Neural cell (in vitro differentiated cells): ENCODE data around the gene HBM. TPM values are rescaled to one million over a fixed set of nuclear protein-coding genes. Genes with fewer than 3 reads are reported as not detected.
"Not testable (repeated sequence)": the region's sequence is repeated elsewhere in the genome, so short reads cannot be mapped to it uniquely, and the experiment has no call there.

ENCODE experiments used
- H2AFZ ChIP-seq: fragments of 200-600, 300-800 bp; sonication (generic), shearing (Covaris generic); 2 replicates; pipeline ENCODE4 v1.6.0; 2014; ENCODE audit warnings: low read depth, mild to moderate bottlenecking, antibody characterized with exemption, low read length, moderate library complexity
- H3F3A ChIP-seq: fragments of 200-600 bp; shearing (Covaris generic); 2 replicates; pipeline ENCODE4 v1.6.1; 2016; ENCODE audit warnings: mild to moderate bottlenecking, moderate library complexity, mixed read lengths, antibody characterized with exemption, low read length; ENCODE audit not compliant: insufficient read depth, poor library complexity, severe bottlenecking
- H3K27ac ChIP-seq: fragments of 200-600, 300-800 bp; sonication (generic), shearing (Covaris generic); 2 replicates; pipeline ENCODE4 v1.5.1; 2014; ENCODE audit warnings: mild to moderate bottlenecking, low read length, moderate library complexity
- H3K27me3 ChIP-seq: fragments of 300-800, 200-600 bp; sonication (generic), shearing (Covaris generic); 2 replicates; pipeline ENCODE4 v1.6.0; 2014; ENCODE audit warnings: mild to moderate bottlenecking, low read depth, low read length, moderate library complexity; ENCODE audit not compliant: insufficient read depth
- H3K36me3 ChIP-seq: fragments of 300-800, 200-600 bp; sonication (generic), shearing (Covaris generic); 2 replicates; pipeline ENCODE4 v1.5.1; 2014; ENCODE audit warnings: mild to moderate bottlenecking, antibody characterized with exemption, low read length, moderate library complexity; ENCODE audit not compliant: insufficient read depth
- H3K4me2 ChIP-seq: fragments of 300-800, 200-600 bp; sonication (generic), shearing (Covaris generic); 2 replicates; pipeline ENCODE4 v1.6.0; 2014; ENCODE audit warnings: mild to moderate bottlenecking, low read length
- H3K4me3 ChIP-seq: fragments of 300-800, 200-600 bp; sonication (generic), shearing (Covaris generic); 2 replicates; pipeline ENCODE4 v1.5.1; 2014; ENCODE audit warnings: mild to moderate bottlenecking, low read length, moderate library complexity
- H3K79me2 ChIP-seq: fragments of 200-600 bp; shearing (Covaris generic); replicated peaks from 2 replicates; pipeline ENCODE4 v1.6.0; 2014; ENCODE audit warnings: mild to moderate bottlenecking, low read length, moderate library complexity; ENCODE audit not compliant: insufficient read depth
- H3K9ac ChIP-seq: fragments of 300-800, 200-600 bp; sonication (generic), shearing (Covaris generic); 2 replicates; pipeline ENCODE4 v1.6.1; 2016; ENCODE audit warnings: mild to moderate bottlenecking, low read length, mixed read lengths
- H3K9me2 ChIP-seq: fragments of 200-600 bp; shearing (Covaris generic); 2 replicates; pipeline ENCODE4 v1.6.1; 2016; ENCODE audit warnings: mild to moderate bottlenecking, low read length, mixed read lengths; ENCODE audit not compliant: insufficient read depth
- H3K9me3 ChIP-seq: fragments of 200-600, 300-800 bp; sonication (generic), shearing (Covaris generic); 2 replicates; pipeline ENCODE4 v1.6.1; 2016; ENCODE audit warnings: mild to moderate bottlenecking, mixed run types, low read length, moderate library complexity, mixed read lengths
- H4K20me1 ChIP-seq: fragments of 200-600 bp; shearing (Covaris generic); 2 replicates; pipeline ENCODE4 v1.6.1; 2016; ENCODE audit warnings: mild to moderate bottlenecking, mixed run types; ENCODE audit not compliant: insufficient read depth
- MXI1 ChIP-seq: fragments of 450-650 bp; conservative IDR thresholded peaks from 2 replicates; pipeline ENCODE4 v1.6.1; 2014; ENCODE audit warnings: antibody characterized with exemption, mild to moderate bottlenecking; ENCODE audit not compliant: poor library complexity, severe bottlenecking
- SMC3 ChIP-seq: fragments of 450-650 bp; conservative IDR thresholded peaks from 2 replicates; pipeline ENCODE4 v1.6.1; 2014; ENCODE audit warnings: antibody characterized with exemption, mild to moderate bottlenecking, moderate library complexity; ENCODE audit not compliant: poor library complexity
- TAF1 ChIP-seq: IDR thresholded peaks from 2 replicates; pipeline ENCODE4 v1.6.1; 2012; ENCODE audit warnings: low read depth
- polyA plus RNA-seq: library from polyadenylated mRNA; depleted of rRNA; stranded (reverse); fragments of >200 nt; gene quantifications from 2 replicates; pipeline ENCODE4 v1.2.3, GENCODE V29; 2014
- TF ChIP-seq, protein P1 (sequence below): fragments of 450-650 bp; IDR thresholded peaks from 2 replicates; pipeline ENCODE4 v1.5.1; 2014; ENCODE audit warnings: antibody characterized with exemption, mild to moderate bottlenecking, moderate library complexity; ENCODE audit not compliant: poor library complexity, severe bottlenecking
- TF ChIP-seq, protein P2 (sequence below): IDR thresholded peaks from 2 replicates; pipeline ENCODE4 v1.6.1; 2012; ENCODE audit warnings: borderline replicate concordance

The HBM gene
- polyA plus RNA-seq, 1 donor from 2014 or later, result not detected

DNA sequence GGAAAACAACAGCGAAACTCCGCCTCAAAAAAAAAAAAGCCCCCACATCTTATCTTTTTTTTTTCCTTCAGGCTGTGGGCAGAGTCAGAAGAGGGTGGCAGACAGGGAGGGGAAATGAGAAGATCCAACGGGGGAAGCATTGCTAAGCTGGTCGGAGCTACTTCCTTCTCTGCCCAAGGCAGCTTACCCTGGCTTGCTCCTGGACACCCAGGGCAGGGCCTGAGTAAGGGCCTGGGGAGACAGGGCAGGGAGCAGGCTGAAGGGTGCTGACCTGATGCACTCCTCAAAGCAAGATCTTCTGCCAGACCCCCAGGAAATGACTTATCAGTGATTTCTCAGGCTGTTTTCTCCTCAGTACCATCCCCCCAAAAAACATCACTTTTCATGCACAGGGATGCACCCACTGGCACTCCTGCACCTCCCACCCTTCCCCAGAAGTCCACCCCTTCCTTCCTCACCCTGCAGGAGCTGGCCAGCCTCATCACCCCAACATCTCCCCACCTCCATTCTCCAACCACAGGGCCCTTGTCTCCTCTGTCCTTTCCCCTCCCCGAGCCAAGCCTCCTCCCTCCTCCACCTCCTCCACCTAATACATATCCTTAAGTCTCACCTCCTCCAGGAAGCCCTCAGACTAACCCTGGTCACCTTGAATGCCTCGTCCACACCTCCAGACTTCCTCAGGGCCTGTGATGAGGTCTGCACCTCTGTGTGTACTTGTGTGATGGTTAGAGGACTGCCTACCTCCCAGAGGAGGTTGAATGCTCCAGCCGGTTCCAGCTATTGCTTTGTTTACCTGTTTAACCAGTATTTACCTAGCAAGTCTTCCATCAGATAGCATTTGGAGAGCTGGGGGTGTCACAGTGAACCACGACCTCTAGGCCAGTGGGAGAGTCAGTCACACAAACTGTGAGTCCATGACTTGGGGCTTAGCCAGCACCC is 9.5 kb downstream of the HBM start:
- H3K4me2 ChIP-seq, result no peak overlapping the region
- no peaks in the 10 kb centered on the region for H4K20me1 ChIP-seq
- no peaks in the 10 kb centered on the region for H3K79me2 ChIP-seq
- H3K36me3 ChIP-seq, result no peaks in the 10 kb centered on the region
- H3F3A ChIP-seq, result no peaks in the 10 kb centered on the region
- TF ChIP-seq, protein P1, sequence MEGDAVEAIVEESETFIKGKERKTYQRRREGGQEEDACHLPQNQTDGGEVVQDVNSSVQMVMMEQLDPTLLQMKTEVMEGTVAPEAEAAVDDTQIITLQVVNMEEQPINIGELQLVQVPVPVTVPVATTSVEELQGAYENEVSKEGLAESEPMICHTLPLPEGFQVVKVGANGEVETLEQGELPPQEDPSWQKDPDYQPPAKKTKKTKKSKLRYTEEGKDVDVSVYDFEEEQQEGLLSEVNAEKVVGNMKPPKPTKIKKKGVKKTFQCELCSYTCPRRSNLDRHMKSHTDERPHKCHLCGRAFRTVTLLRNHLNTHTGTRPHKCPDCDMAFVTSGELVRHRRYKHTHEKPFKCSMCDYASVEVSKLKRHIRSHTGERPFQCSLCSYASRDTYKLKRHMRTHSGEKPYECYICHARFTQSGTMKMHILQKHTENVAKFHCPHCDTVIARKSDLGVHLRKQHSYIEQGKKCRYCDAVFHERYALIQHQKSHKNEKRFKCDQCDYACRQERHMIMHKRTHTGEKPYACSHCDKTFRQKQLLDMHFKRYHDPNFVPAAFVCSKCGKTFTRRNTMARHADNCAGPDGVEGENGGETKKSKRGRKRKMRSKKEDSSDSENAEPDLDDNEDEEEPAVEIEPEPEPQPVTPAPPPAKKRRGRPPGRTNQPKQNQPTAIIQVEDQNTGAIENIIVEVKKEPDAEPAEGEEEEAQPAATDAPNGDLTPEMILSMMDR, result no peak
- TF ChIP-seq MXI1 (no peak), SMC3 (no peak), TAF1 (no peak)
- TF ChIP-seq, protein P2, sequence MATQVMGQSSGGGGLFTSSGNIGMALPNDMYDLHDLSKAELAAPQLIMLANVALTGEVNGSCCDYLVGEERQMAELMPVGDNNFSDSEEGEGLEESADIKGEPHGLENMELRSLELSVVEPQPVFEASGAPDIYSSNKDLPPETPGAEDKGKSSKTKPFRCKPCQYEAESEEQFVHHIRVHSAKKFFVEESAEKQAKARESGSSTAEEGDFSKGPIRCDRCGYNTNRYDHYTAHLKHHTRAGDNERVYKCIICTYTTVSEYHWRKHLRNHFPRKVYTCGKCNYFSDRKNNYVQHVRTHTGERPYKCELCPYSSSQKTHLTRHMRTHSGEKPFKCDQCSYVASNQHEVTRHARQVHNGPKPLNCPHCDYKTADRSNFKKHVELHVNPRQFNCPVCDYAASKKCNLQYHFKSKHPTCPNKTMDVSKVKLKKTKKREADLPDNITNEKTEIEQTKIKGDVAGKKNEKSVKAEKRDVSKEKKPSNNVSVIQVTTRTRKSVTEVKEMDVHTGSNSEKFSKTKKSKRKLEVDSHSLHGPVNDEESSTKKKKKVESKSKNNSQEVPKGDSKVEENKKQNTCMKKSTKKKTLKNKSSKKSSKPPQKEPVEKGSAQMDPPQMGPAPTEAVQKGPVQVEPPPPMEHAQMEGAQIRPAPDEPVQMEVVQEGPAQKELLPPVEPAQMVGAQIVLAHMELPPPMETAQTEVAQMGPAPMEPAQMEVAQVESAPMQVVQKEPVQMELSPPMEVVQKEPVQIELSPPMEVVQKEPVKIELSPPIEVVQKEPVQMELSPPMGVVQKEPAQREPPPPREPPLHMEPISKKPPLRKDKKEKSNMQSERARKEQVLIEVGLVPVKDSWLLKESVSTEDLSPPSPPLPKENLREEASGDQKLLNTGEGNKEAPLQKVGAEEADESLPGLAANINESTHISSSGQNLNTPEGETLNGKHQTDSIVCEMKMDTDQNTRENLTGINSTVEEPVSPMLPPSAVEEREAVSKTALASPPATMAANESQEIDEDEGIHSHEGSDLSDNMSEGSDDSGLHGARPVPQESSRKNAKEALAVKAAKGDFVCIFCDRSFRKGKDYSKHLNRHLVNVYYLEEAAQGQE, result no peak
- H3K9ac ChIP-seq, result no peak overlapping the region
- no peaks in the 10 kb centered on the region for H3K9me3 ChIP-seq
- no peaks in the 10 kb centered on the region for H3K9me2 ChIP-seq
- no peak overlapping the region for H3K4me3 ChIP-seq
- peaks cover 67% of the 10 kb centered on the region for H3K27me3 ChIP-seq
- no peak overlapping the region for H3K27ac ChIP-seq
- H2AFZ ChIP-seq, result no peak overlapping the region

DNA sequence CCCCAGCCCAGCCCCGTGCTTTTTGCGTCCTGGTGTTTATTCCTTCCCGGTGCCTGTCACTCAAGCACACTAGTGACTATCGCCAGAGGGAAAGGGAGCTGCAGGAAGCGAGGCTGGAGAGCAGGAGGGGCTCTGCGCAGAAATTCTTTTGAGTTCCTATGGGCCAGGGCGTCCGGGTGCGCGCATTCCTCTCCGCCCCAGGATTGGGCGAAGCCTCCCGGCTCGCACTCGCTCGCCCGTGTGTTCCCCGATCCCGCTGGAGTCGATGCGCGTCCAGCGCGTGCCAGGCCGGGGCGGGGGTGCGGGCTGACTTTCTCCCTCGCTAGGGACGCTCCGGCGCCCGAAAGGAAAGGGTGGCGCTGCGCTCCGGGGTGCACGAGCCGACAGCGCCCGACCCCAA is 10.2 kb downstream of the HBM start:
- H3K36me3 ChIP-seq, H3K27ac ChIP-seq, H3K9ac ChIP-seq, H3K4me2 ChIP-seq, H3K79me2 ChIP-seq, H3K9me3 ChIP-seq, H4K20me1 ChIP-seq, H3K9me2 ChIP-seq, H3F3A ChIP-seq, H2AFZ ChIP-seq: not testable (repeated sequence)
- Histone ChIP-seq H3K4me3 (peak overlapping the region; percentile 41), H3K27me3 (peaks cover 68% of the 10 kb centered on the region)

DNA sequence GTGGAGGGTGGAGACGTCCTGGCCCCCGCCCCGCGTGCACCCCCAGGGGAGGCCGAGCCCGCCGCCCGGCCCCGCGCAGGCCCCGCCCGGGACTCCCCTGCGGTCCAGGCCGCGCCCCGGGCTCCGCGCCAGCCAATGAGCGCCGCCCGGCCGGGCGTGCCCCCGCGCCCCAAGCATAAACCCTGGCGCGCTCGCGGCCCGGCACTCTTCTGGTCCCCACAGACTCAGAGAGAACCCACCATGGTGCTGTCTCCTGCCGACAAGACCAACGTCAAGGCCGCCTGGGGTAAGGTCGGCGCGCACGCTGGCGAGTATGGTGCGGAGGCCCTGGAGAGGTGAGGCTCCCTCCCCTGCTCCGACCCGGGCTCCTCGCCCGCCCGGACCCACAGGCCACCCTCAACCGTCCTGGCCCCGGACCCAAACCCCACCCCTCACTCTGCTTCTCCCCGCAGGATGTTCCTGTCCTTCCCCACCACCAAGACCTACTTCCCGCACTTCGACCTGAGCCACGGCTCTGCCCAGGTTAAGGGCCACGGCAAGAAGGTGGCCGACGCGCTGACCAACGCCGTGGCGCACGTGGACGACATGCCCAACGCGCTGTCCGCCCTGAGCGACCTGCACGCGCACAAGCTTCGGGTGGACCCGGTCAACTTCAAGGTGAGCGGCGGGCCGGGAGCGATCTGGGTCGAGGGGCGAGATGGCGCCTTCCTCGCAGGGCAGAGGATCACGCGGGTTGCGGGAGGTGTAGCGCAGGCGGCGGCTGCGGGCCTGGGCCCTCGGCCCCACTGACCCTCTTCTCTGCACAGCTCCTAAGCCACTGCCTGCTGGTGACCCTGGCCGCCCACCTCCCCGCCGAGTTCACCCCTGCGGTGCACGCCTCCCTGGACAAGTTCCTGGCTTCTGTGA is 11.0 kb downstream of the HBM start, which contains the start of gene HBA1:
Gene HBA1 (plus strand): TSS at position 204 of the 906 bp plus-strand sequence. CDS start 37 bp downstream, at position 241.
- H3K9ac ChIP-seq, H3F3A ChIP-seq, H3K9me2 ChIP-seq, H3K4me2 ChIP-seq, H3K27ac ChIP-seq, H3K9me3 ChIP-seq, H3K36me3 ChIP-seq, H3K79me2 ChIP-seq, H4K20me1 ChIP-seq, H2AFZ ChIP-seq: not testable (repeated sequence)
- H3K4me3 ChIP-seq, result peak within 1 kb of the TSS; percentile 41
- peaks cover 65% of the 10 kb centered on the region for H3K27me3 ChIP-seq
